Glomerular visceral epithelial cell (primary cell): Measurements from ENCODE around the gene GLB1L3.
"Not testable (repeated sequence)": the region's sequence is repeated elsewhere in the genome, so short reads cannot be mapped to it uniquely, and the experiment has no call there.

Experiments
- DNase-seq: peaks from one replicate; pipeline ENCODE4 v3.0.0-alpha.2; 2016; ENCODE audit errors: extremely low spot score

The GLB1L3 gene

DNA sequence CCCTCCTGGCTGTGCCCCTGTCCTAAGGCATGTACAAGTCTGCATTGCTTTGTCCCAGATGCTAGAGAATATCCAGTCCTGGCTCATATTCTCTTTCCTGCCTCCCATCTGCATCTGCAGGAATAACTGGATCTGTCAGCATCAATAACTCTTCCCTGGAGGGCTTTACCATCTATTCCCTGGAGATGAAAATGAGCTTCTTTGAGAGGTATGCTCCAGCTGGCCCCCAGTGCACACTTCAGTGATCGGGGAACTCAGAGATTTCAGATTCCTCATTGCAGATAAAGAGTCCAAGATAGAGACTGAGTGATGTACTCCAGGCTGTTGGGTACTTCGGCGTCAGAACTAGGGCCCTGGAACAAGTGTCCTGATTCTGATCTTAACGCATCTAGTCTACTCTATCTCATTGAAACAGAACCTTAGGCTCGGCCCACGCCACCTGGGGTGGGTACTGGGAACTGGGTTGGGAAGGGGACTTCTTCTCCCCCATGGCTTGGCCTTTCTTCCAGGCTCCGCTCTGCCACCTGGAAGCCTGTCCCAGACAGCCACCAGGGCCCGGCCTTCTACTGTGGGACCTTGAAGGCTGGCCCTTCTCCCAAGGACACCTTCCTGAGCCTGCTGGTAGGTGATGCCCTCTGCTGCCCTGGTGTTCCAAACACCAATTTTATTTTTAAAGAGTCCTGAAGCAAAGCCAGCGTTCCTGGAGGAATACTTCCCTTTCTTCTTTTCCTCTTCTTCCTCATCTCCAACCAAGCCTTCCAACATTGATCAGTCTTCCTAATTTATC lies 37.8 kb downstream of the GLB1L3 start:
- no peak for DNase-seq

DNA sequence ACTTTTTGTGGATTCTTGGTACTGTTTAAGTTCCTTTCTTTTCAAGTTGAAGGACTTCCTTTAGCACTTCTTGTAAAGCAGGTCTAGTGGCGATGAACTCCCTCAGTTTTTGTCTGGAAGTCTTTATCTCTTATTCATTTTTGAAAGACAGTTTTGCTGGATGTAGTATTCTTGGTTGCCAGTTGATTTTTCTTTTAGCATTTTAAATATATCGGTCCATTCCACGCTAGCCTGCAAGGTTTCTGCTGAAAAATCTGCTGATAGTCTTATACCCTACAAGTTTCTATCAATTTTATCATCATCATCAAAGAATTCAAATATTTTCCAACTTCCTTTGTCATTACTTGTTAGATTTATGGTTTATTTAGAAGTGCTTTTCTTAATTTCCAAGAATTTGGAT lies 40.9 kb downstream of the GLB1L3 start:
- DNase-seq = no peak

DNA sequence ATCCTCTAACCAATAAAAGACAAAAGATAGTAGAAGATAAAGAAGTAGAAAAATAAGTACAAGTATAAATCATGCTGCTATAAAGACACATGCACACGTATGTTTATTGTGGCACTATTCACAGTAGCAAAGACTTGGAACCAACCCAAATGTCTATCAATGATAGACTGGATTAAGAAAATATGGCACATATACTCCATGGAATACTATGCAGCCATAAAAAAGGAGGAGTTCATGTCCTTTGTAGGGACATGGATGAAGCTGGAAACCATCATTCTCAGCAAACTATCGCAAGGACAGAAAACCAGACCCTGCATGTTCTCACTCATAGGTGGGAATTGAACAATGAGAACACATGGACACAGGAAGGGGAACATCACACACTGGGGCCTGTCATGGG lies 45.2 kb downstream of the GLB1L3 start:
- DNase-seq = not testable (repeated sequence)

DNA sequence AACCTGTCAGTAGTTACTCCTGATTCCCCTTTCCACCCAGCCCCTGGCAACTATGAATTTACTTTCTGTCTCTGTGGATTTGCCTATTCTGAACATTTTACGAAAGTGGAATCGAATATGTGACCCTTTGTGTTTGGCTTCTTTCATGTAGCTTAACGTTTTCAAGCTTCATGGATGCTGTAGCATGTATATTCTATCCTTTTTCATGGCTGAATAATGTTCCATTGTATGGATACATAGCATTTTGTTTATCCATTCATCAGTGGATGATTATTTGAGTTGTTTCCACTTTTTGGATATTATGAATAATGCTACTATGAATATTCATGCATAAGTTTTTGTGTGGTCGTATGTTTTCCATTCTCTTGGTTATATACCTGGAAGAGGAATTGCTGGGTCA lies 46.4 kb downstream of the GLB1L3 start:
- no peak for DNase-seq

DNA sequence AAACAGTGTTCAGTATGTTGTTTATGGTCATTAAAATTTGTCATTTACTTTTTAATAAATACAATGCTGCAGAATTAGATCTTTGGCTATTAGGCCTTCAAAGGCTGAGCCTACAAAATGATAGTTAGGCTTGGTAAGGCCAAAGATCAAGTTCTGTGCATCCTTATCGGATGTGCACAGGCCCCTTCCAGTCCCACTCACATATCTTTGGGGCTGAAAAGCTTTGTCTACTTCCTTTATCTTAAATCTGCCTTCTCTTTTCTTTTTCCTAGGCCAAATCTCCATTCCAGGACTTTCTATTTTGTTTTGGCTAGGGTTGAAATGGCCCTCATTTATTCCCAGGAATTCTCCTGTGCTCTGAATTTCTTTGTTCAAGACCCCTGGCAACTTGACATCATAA lies 52.3 kb downstream of the GLB1L3 start:
- no peak for DNase-seq

DNA sequence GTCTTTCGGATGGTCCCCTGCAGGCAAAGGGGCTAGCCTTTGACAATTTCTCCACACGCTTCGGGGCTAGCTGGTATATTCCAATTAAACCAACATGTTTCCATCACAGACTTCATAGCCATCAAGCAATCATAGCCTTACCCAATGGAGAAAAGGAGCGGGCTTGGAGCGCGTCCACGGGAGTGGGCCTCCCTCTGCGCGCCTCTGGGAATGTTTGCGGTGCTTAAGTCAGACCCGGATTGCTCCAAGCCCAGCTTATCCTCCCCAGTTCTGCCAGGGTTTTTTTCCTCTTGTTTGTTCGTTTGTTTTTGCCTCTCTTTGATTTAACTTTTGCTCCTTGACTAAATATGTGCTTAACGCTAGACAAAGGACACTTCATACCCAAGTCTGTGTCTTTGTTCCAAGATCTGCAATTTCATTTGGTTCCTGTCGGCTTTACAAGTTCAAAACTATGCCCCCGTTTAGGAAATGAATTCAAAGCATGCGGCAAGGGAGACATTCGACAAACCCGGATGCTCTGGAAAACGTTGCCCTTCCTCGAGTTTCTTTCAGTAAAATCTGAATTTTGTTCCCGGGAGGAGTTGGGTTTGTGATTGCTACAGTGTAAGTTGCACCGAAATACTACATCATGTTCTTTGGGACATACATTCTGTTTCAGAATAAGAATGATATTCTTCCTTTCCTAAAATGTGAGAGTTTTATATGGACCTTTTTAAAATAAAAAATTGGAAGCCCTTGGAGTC lies 54.6 kb downstream of the GLB1L3 start:
- no peak for DNase-seq

DNA sequence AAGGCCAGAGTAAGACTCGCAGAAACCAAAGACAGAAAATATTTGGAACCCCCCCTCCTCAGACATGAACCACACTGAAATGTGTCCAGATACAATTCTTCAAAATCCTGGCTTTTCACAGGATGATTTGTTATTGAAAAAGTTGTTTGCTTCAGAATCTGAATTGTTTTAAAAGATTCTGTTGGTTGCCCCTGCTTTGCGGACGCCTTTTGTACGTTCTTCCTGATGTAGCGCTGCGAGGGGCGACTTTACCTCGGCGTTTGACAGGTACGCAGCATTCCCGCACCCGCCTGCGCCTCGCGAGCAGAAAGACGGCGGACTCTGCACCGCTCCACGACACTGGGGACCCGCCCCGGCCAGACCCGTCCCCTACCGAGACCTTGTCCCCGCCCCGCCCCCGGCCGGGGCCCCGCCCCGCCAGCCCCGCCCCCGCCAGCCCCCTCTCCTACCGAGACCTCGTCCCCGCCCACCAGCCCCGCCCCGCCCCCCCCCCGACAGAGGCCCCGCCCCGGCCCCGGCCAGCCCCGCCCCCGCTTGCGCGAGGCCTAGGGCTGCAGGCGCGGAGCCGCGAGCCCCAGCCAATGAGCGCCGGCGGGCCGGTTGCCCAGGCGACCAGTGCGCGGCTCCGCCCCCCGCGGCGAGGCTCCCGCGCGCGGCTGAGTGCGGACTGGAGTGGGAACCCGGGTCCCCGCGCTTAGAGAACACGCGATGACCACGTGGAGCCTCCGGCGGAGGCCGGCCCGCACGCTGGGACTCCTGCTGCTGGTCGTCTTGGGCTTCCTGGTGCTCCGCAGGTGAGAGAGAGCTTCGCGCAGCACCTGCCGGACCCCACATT lies 55.4 kb downstream of the GLB1L3 start, which contains the start of gene GLB1L2:
GLB1L2 (plus strand) TSS at position 635 of the 835 bp plus-strand sequence; CDS start at position 709, 74 bp downstream.
- no peak for DNase-seq

DNA sequence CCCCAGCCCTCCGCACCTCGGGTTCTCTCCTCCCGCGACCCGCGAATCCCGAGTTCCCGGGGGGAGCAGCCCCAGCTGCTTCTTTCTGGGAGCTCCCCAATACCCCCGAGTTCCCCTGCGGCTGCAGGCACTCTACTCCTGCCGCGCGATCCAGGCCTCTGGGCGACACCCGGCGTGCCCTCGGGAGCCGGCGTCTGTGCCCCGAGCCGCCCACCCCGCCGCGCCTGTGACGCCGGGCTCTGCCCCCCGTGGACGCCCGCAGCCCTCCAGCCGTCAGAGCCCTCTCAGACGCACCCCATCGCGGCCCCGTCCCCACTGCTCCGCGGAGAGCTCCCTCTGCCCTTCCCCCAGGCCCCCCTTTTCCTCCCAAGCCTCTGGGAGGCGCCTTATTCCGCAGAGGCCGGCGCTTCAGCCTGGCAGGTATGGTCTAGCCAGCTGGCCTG lies 56.0 kb downstream of the GLB1L3 start:
- DNase-seq = no peak

DNA sequence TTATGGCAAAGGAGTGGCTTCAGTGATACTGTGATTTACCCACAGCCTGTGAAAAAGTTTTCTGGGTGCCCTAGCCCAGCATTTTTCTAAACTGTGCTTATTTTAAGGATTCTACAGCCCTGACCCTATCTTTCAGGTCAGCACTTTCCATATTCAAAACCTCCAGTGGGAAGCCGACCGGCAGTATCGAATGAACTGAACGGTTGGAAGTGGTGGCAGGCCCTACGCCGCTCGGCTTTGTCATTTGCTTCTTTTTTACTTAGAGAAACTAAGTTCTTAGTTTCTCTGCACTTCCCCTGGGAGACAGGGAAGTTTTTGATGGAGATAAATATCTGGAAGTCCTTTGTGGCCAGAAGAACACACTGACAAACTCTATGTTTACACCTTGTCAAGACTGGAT lies 56.6 kb downstream of the GLB1L3 start:
- DNase-seq = no peak

DNA sequence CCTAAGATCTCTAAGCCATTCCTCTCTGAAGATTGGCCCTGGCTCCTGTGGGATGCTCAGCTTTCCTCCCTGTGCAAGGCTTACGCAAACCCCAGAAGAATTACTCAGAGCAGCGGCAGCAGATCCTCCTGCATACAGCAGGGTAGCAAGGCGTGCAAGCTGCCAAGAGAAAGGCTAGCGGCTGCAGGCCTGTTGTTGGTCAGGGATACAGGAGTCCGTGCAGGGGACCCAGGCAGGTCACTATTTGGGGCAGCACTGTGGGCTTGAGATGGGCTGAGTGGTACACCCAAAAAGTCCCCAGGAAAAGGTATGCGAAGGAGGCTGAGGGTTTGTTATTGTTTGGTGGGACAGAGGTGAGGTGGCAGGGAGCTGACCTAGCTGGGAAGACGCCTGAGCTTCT lies 57.1 kb downstream of the GLB1L3 start:
- no peak for DNase-seq

DNA sequence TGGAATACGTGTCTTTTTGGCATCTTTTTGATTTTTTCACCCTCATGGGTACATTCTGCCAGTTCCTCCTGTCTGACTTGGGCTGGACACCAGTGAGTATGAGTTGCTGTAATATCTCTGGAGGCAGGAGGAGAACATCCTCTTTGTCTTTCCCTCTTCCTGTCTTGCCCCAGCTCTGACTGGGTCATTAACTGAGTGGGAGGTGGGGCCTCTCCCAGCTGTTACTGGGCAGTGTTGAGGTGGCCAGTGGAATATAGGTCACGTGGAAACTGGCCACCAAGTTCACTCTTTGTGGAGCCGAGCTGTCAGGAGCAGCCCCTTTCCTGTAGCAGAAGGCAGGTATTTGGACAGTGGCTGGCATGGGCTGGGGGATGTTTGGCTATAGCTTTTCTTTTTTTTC lies 57.8 kb downstream of the GLB1L3 start:
- no peak for DNase-seq

DNA sequence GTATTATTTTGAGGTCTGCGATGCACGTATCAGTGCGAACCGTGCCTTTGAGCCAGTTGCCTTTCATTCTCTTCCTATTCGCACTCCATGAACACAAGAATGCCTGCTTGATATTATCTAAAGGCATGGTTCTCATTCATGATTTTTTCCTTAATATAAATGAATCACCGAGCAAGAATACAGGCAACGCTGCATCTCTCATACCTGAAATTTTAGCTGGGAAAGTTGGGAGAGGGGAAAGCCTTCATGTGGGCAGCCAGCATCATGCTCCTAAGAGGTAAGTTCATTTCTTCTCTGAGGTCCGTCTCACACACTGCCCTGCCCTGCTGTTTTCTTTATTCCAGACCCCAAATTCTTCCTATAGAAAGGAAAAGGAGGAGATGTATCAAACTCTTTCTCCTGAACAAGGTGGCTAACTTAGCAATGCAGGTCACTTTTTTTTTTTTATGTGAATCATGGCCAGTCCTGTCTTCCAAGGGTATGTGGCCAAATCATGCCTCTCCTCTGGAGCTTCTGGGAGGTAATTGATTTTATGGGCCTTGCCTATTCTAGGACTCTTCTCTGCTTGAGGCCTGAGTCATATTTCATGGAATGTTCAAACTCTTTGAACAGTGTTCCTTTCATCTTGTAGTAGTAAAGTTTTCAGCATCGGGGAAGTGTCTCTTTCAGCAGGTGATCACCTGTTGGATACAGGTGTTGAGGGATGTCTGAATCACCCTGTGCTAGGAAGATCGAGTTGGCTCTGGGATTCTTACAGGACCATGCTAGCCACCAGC lies 58.8 kb downstream of the GLB1L3 start:
- no peak for DNase-seq

DNA sequence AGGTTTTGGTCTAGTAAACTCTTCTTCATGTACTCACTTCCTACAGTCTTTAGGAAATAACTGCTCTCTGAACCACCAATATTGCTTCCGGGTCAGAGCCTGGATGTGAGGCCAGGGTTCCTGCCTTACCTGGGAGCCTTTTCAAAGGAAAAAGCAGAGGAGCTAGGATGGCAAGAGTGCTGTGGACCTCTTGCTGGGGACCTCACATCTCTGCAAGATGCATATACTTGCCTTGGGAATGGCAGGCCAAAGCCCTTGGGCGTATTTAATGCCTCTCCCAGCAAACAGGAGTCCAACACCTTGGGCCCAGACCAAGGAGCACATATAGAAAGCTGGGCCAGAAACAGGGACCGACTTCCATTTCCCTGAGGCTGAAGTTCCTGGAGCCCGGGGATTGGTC lies 60.9 kb downstream of the GLB1L3 start:
- no peak for DNase-seq

DNA sequence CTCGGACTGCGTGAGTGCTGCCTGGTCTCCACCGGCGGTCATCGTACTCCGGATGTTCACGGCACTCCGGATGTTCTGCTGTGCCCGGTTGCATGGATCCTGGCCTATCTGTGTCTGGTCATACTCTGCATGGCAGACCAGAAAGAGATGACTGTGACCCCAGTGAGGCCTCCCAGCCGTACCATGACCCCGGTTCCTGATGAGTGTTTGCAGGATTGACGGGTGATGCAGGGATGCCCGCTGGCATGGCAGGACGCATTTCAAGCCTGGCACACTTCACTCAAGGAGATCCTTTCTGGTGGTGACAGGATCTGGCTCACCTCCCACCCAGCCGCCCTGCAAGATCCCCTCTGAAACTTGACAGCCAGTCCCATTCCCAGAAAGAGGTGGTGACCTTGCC lies 61.9 kb downstream of the GLB1L3 start:
- DNase-seq = no peak

DNA sequence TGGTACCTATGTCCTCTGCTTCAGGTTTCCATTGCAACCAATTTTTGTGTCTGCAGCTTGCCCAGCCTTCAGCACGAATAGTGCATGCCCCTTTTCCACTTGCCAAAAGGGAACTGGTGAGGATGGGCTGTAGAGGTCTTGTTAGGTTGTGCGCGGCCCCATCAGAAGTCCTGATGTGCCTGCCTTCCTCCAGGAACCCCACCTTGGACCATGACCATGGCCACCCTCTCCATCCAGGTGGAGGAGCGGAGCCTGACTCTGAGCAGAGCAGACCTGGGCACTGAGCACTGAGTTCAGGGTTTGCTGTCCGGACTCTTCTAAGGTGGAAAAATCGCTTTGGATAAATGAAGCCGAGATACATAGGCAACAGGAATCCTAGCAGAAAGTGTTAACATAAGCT lies 62.5 kb downstream of the GLB1L3 start:
- DNase-seq = no peak

DNA sequence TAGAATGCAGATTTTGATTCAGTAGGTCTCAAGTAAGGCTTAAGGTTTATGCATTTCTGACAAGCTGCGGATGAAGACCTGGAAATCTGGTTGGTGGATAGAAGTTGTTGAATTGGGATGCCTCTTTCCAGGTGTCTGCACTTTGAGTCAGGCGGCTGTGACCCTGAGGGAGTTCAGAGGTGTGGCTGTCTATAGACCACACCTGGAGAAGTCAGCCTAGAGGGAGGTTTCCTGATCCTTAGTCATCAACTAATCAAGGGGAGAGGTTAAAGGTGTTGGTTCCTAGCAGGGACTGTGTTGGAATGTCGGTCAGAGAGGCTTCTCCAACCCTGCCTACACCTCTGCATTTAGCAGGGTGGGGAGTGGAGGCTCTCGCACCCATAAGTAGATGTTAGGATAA lies 63.6 kb downstream of the GLB1L3 start:
- DNase-seq = no peak

DNA sequence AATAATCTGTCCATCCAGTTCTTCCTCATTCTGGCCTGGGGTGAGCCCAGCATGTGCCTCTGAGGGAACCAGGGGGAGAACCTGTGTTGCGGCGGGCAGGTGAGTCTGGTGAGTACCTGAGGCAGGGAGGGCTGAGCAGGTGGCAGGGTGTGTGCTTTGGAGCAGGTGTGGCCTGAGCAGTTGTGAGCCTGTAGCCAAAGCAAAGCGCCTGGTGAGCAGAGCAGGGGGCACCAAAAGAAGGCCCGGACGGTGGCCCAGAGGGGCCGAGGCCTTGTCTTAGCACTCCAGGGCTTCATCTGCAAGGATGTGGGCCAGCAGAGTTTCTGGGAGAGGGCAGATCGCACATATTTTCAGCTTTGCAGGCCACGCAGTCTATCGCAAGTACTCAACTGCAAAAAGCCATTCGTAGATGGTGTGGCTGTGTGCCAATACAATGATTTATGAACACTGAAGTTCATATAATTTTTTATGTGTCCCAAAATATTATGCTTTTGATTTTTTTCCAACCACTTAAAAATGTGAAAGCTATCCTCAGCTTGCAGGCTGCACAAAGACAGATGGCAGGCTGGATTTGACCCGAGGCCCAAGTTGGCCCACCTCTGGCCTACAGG lies 64.3 kb downstream of the GLB1L3 start:
- no peak for DNase-seq

DNA sequence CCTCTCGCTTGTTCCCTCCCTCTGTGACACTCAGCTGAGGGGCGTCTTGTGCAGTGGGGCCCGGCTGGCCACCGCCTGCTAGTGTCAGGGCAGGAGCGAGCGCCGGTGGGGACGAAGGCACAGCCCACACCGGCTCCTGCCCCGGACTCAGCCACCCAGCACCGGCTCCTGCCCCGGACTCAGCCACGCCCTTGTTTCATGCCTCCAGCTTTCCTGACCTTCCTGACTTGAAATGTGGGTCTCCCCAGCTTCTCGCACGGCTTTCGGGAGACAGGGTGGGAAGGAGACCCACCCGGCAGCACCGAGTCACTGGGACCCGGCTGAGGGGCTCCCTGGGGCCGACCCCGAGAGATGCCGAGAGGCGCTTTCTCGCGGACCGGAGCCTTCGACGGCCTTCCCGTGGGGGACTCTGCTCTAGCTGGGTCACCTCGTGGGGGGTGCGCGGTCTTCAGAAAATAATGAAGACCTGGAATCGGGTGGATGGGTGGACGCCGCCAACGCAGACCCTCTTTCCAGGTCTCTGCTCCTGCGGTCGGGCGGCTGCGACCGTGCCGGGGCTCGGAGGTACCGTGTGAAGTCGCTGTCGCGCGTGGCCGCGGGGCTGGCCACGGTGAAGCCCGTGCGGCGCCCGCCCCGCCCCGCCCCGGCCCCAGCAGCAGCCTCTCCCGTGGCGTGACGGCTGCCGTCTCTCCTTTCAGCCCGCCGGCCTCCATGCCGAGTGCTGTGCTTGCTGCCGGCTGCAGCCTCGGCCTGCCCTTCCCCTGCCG lies 65.8 kb downstream of the GLB1L3 start:
- DNase-seq = no peak

DNA sequence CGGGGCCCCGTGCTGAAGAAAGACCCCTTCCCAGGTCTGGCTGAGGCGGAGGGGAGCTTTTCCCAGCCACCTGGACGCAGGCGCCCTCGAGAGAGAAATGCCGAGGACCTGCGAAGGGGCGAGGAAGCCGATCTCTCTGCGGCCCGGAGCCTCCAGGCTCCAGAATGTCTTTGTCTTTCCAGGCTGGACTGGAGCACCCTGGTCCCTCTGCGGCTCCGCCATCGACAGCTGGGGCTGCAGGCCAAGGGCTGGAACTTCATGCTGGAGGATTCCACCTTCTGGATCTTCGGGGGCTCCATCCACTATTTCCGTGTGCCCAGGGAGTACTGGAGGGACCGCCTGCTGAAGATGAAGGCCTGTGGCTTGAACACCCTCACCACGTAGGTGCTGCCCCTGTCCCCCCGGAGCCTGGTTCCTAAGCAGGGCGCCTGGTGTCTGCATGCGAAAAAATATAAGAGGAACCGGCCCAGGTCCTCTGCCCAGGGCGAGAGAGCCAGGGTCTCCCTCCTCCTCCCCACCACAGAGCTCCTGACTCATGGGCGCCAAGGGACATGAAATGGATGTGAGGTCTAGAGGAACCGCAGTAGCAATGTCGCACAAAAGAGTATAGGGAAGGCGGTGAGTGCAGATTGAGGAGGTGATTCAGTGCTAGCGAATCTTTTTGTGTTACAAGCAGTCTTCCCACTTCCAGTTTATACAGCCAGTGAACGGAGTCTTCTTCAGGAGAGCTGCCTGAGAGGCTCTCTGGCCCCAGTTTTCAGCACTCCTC lies 66.6 kb downstream of the GLB1L3 start:
- DNase-seq = no peak

DNA sequence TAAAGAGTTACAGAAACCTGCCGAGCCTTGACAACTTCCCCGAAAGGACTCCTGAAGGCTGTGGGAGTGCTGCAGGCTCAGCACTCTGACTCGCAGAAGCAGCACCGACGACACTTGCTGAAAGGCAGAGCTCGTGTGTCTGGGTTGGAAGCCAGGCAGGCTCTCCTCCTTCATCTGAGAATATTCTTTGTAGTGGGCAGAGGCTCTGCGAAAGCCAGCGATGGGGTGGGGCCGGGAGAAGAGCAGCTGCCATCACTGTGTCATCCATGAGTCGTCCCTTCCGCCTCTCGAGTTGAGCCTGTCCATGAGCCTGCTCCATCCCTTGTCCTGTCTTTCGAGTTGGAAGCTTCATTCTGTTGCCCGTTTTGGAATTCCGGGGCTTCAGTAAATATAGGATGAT lies 67.5 kb downstream of the GLB1L3 start:
- DNase-seq = no peak
